ENCODE data around the gene ETV3. TPM values are rescaled to one million over a fixed set of nuclear protein-coding genes. Genes with fewer than 3 reads are reported as not detected.

The ETV3 gene
- total RNA-seq, 1 experiment from 2014 or later: 36.3 TPM

DNA sequence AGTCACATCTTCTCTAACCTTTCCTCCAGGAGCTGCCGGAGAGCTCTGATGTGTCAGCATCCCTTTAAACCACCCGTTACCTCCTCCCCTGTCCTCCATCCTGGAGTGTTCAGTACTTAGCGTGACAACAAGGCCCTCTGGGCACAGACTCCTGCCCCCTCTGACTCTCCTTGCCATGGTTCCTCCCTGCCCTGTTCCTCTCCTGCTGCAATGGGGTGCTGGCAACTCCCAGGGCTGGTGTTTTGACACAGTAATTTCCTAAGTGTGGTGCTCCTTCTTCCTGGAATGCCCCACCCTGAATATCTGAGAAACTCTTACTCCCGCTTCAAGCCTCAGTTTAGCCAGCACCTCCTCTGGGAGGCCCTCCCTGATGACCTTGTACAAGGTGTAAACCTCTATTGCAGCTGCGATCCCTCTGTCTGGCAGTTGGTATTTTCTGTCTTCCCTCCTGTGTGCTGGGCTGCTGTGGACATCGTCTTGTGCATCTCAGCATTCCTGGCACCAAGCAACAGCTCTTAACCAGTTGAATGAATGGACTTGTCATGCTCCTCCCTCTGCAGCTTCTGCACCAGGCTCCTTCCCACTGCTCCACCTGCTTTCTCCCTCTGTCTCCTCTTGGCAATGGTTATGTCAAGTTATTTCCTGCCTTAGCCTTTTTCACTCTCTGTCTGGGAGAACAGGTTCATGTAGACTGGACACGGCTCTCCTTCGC is 48.2 kb upstream of the ETV3 start:
- H3K23me2 ChIP-seq (ENCODE audit: insufficient read length, low read depth, low read length, poor library complexity, severe bottlenecking): no peaks in the 10 kb centered on the region
- TF ChIP-seq, protein P1, sequence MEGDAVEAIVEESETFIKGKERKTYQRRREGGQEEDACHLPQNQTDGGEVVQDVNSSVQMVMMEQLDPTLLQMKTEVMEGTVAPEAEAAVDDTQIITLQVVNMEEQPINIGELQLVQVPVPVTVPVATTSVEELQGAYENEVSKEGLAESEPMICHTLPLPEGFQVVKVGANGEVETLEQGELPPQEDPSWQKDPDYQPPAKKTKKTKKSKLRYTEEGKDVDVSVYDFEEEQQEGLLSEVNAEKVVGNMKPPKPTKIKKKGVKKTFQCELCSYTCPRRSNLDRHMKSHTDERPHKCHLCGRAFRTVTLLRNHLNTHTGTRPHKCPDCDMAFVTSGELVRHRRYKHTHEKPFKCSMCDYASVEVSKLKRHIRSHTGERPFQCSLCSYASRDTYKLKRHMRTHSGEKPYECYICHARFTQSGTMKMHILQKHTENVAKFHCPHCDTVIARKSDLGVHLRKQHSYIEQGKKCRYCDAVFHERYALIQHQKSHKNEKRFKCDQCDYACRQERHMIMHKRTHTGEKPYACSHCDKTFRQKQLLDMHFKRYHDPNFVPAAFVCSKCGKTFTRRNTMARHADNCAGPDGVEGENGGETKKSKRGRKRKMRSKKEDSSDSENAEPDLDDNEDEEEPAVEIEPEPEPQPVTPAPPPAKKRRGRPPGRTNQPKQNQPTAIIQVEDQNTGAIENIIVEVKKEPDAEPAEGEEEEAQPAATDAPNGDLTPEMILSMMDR (conservative IDR thresholded peaks at IDR 0.05): no peak
- H2BK15ac ChIP-seq (ENCODE audit: low read depth, low read length): no peak overlapping the region
- H3K4me3 Mint-ChIP-seq: no peak overlapping the region
- no peaks in the 10 kb centered on the region for H3K79me1 ChIP-seq (ENCODE audit: insufficient read depth, low read depth, low read length, poor library complexity, severe bottlenecking)
- no peak overlapping the region for H3K27ac Mint-ChIP-seq
- no peaks in the 10 kb centered on the region for H3K79me2 ChIP-seq (ENCODE audit: insufficient read depth, low read length)
- no peak overlapping the region for H3T11ph ChIP-seq (ENCODE audit: low read length)
- no peak overlapping the region for H4K5ac ChIP-seq (ENCODE audit: insufficient read length, low read depth, low read length)
- H3K4ac ChIP-seq (ENCODE audit: low read depth, low read length): no peak overlapping the region
- H3K9me3 ChIP-seq (ENCODE audit: control insufficient read depth, low read depth, low read length): no peaks in the 10 kb centered on the region
- no peak overlapping the region for H3K18ac ChIP-seq (ENCODE audit: insufficient read length, low read depth, low read length)
- no peaks in the 10 kb centered on the region for H3K36me3 Mint-ChIP-seq (ENCODE audit: insufficient read depth in 1 of 3, low read depth in 3 of 3)
- no peak overlapping the region for H2AFZ ChIP-seq (ENCODE audit: low read length)
- H2BK5ac ChIP-seq (ENCODE audit: insufficient read length, low read length): no peak overlapping the region
- H3K27ac ChIP-seq (ENCODE audit: insufficient read length, low read depth, low read length): no peak overlapping the region
- no peak for DNase-seq
- H3K4me1 ChIP-seq (ENCODE audit: insufficient read depth, low read length): no peaks in the 10 kb centered on the region
- H4K91ac ChIP-seq (ENCODE audit: insufficient read length, low read depth, low read length): no peak overlapping the region
- H4K8ac ChIP-seq (replicated peaks; ENCODE audit: insufficient read length, low read depth, low read length): no peak overlapping the region
- no peak overlapping the region for H3K56ac ChIP-seq (ENCODE audit: insufficient read length, low read depth, low read length)
- no peaks in the 10 kb centered on the region for H4K20me1 ChIP-seq (ENCODE audit: control insufficient read depth, insufficient read depth, insufficient read length)
- no peak overlapping the region for H3K9ac ChIP-seq (ENCODE audit: extremely low read depth, insufficient read length, low read length)
- peaks cover 2 to 7% of the 10 kb centered on the region in 2 experiments; a peak in 2 of 4 replicates for H3K4me1 Mint-ChIP-seq
- H3K27me3 ChIP-seq (ENCODE audit: insufficient read depth, low read length): no peaks in the 10 kb centered on the region
- peaks cover 4% of the 10 kb centered on the region; the same call in 1 of the 2 replicates for H3K27me3 Mint-ChIP-seq (ENCODE audit: low read depth)
- H2BK20ac ChIP-seq (ENCODE audit: low read depth, low read length, poor library complexity, severe bottlenecking): no peak overlapping the region
- H3K4me2 ChIP-seq (ENCODE audit: insufficient read depth, insufficient read length, low read length): no peak overlapping the region
- H2BK120ac ChIP-seq (ENCODE audit: low read depth, low read length, poor library complexity, severe bottlenecking): no peak overlapping the region
- H2AK5ac ChIP-seq (ENCODE audit: insufficient read length, low read length): no peak overlapping the region
- no CpG with 5 or more reads among the region's 8 CpGs for WGBS (ENCODE audit: extremely low coverage, insufficient read length, low lambda C conversion rate)
- H3K23ac ChIP-seq (ENCODE audit: insufficient read length, low read depth, low read length): no peak overlapping the region
- H3K14ac ChIP-seq (ENCODE audit: insufficient read depth, low read length): no peak overlapping the region
- no peak overlapping the region for H2BK12ac ChIP-seq (ENCODE audit: insufficient read length, low read depth, low read length)
- no peaks in the 10 kb centered on the region for H3K9me3 Mint-ChIP-seq
